NCI-H524 treated with DMSO at 0.1 percent for 48 hours (cell line): ENCODE measurements around the gene MAGOH.
"Not testable (repeated sequence)": the region's sequence is repeated elsewhere in the genome, so short reads cannot be mapped to it uniquely, and the experiment has no call there.

ENCODE experiments used
- DNase-seq: peaks from one replicate; lab custom pipeline; 2025; lab: John Stamatoyannopoulos, UW

MAGOH gene

GRCh38 chr1:53220171-53220961 lies 18.0 kb downstream of the MAGOH start, which contains the start of gene CZIB:
CZIB (minus strand) TSS chr1:53220634; CDS start chr1:53220575, 59 bp downstream.
- peak; percentile 59 for DNase-seq

GRCh38 chr1:53219711-53220110 lies 18.6 kb downstream of the MAGOH start:
- no peak for DNase-seq

- DNase-seq = no peak
Measured at GRCh38 chr1:53218201-53218600, 20.1 kb downstream of the MAGOH start.

- DNase-seq = no peak
Measured at GRCh38 chr1:53214376-53214940, 23.9 kb downstream of the MAGOH start.

GRCh38 chr1:53210954-53211353 lies 27.4 kb downstream of the MAGOH start:
- DNase-seq = no peak

GRCh38 chr1:53210352-53210751 lies 28.0 kb downstream of the MAGOH start:
- no peak for DNase-seq

GRCh38 chr1:53207726-53208125 lies 30.6 kb downstream of the MAGOH start:
- DNase-seq = no peak

- DNase-seq = no peak
Measured at GRCh38 chr1:53206735-53207379, 31.5 kb downstream of the MAGOH start.

- DNase-seq = not testable (repeated sequence)
Measured at GRCh38 chr1:53206083-53206685, 32.1 kb downstream of the MAGOH start.

- not testable (repeated sequence) for DNase-seq
Measured at GRCh38 chr1:53205496-53205895, 32.8 kb downstream of the MAGOH start.

GRCh38 chr1:53203466-53203865 lies 34.9 kb downstream of the MAGOH start:
- DNase-seq = no peak

GRCh38 chr1:53198241-53198651 lies 40.1 kb downstream of the MAGOH start:
- DNase-seq = no peak

- no peak for DNase-seq
Measured at GRCh38 chr1:53197291-53198200, 40.8 kb downstream of the MAGOH start.

- DNase-seq = peak; percentile 66
Measured at GRCh38 chr1:53196485-53197290, 41.6 kb downstream of the MAGOH start, which contains the start of gene CPT2. CPT2 (plus strand) TSS chr1:53196824; CDS start chr1:53196944, 120 bp downstream.

- DNase-seq = no peak
Measured at GRCh38 chr1:53196017-53196484, 42.3 kb downstream of the MAGOH start.

- DNase-seq = no peak
Measured at GRCh38 chr1:53195246-53196016, 42.9 kb downstream of the MAGOH start.

- no peak for DNase-seq
Measured at GRCh38 chr1:53190210-53190611, 48.1 kb downstream of the MAGOH start.

- no peak for DNase-seq
Measured at GRCh38 chr1:53189061-53189460, 49.3 kb downstream of the MAGOH start.

- no peak for DNase-seq
Measured at GRCh38 chr1:53188099-53188498, 50.2 kb downstream of the MAGOH start.

- DNase-seq = no peak
Measured at GRCh38 chr1:53187401-53187800, 50.9 kb downstream of the MAGOH start.
